HL-60 (cell line): ENCODE results near the gene RAB11FIP5.

Experiments used
- CTCF ChIP-seq: IDR thresholded peaks from one replicate; pipeline ENCODE4 v1.5.1; 2011; ENCODE audit warnings: low read length, control low read depth, inconsistent platforms; ENCODE audit not compliant: insufficient read depth
- GABPA ChIP-seq: IDR thresholded peaks from 2 replicates; pipeline ENCODE4 v1.6.1; 2012; ENCODE audit warnings: low read depth
- POLR2AphosphoS5 ChIP-seq: IDR thresholded peaks from 2 replicates; pipeline ENCODE4 v1.6.1; 2012; ENCODE audit warnings: low read depth
- REST ChIP-seq: IDR thresholded peaks from 2 replicates; pipeline ENCODE4 v1.6.1; 2012; ENCODE audit warnings: low read depth; ENCODE audit not compliant: insufficient replicate concordance

GRCh38 chr2:73034661-73035375 lies 77.9 kb downstream of the RAB11FIP5 start:
- TF ChIP-seq POLR2AphosphoS5 (peak; percentile 96), REST (peak; percentile 47), CTCF (no peak), GABPA (peak; percentile 7; the same call in 1 of the 2 replicates)
